HG03064 (cell line): ENCODE measurements around the gene CTBP2.

Experiments
- ATAC-seq: cut with Tn5 transposase; IDR thresholded peaks from one replicate; pipeline ENCODE4 v1.9.1; 2021; ENCODE audit warnings: low read depth; ENCODE audit not compliant: unreplicated experiment

CTBP2 gene

GRCh38 chr10:125112697-125113494 is 47.5 kb downstream of the CTBP2 start:
- no peak for ATAC-seq

- ATAC-seq, result no peak
These were observed 49.1 kb downstream of the CTBP2 start for GRCh38 chr10:125111118-125111727.

- no peak for ATAC-seq
These were observed 52.3 kb downstream of the CTBP2 start for GRCh38 chr10:125107965-125108580.

- ATAC-seq, result no peak
These were observed 53.0 kb downstream of the CTBP2 start for GRCh38 chr10:125107166-125107949.

- no peak for ATAC-seq
These were observed 53.8 kb downstream of the CTBP2 start for GRCh38 chr10:125106586-125106985.

GRCh38 chr10:125105706-125106255 is 54.6 kb downstream of the CTBP2 start:
- no peak for ATAC-seq

GRCh38 chr10:125105155-125105554 is 55.2 kb downstream of the CTBP2 start:
- ATAC-seq, result no peak

GRCh38 chr10:125104559-125104958 is 55.8 kb downstream of the CTBP2 start:
- no peak for ATAC-seq

GRCh38 chr10:125103924-125104323 is 56.4 kb downstream of the CTBP2 start:
- ATAC-seq, result no peak

- no peak for ATAC-seq
These were observed 56.9 kb downstream of the CTBP2 start for GRCh38 chr10:125103466-125103865.

GRCh38 chr10:125102821-125103220 is 57.5 kb downstream of the CTBP2 start:
- ATAC-seq, result no peak

- ATAC-seq, result no peak
These were observed 58.1 kb downstream of the CTBP2 start for GRCh38 chr10:125102246-125102645.

- no peak for ATAC-seq
These were observed 58.8 kb downstream of the CTBP2 start for GRCh38 chr10:125101581-125101980.

GRCh38 chr10:125101049-125101448 is 59.3 kb downstream of the CTBP2 start:
- ATAC-seq, result no peak

- ATAC-seq, result no peak
These were observed 62.8 kb downstream of the CTBP2 start for GRCh38 chr10:125097409-125098070.

- no peak for ATAC-seq
These were observed 63.4 kb downstream of the CTBP2 start for GRCh38 chr10:125096975-125097374.

- no peak for ATAC-seq
These were observed 64.0 kb downstream of the CTBP2 start for GRCh38 chr10:125096371-125096770.

GRCh38 chr10:125095776-125096175 is 64.6 kb downstream of the CTBP2 start:
- ATAC-seq, result no peak

- ATAC-seq, result no peak
These were observed 65.1 kb downstream of the CTBP2 start for GRCh38 chr10:125095228-125095627.

GRCh38 chr10:125094806-125095205 is 65.6 kb downstream of the CTBP2 start:
- no peak for ATAC-seq
